ENCODE results near the gene RASA2. TPM values are rescaled to one million over a fixed set of nuclear protein-coding genes. Genes with fewer than 3 reads are reported as not detected.

Gene RASA2
- total and polyA plus RNA-seq, 10 of the 15 experiments (the other 5 are each of a cell fraction or from before 2014, with no cell fraction given), result 1.9 to 9.4 (median 7.2) TPM

- intact Hi-C loops (cut with micrococcal nuclease; ENCODE audit: unreplicated experiment), result loop anchor here (5.0 kb wide), 1 partner anchor 40 kb away; no protein-coding TSS in a partner anchor
These were observed 44.4 kb upstream of the RASA2 start for GRCh38 chr3:141442446-141442845.

More at GRCh38 chr3:141442446-141442845, 44.4 kb upstream of the RASA2 start:
- CTCF ChIA-PET, result interaction anchor here (0.7 to 5.4 kb wide), 28 partner anchors 8 to 140 kb away, joined by 3 to 97 read pairs (median 9); no protein-coding TSS in a partner anchor
- in situ Hi-C loops (cut with MboI), result loop anchor here (5.0 kb wide), 1 partner anchor 75 kb away; the partner anchor contains the start of gene ZBTB38
- Histone ChIP-seq H3K4me2 (ENCODE audit: control insufficient read depth, insufficient read depth) (no peak overlapping the region), H3K4me1 (ENCODE audit: control insufficient read depth, insufficient read depth, low read length) (peaks cover 31% of the 10 kb centered on the region), H4K20me1 (ENCODE audit: control insufficient read depth, insufficient read depth) (no peaks in the 10 kb centered on the region), H3K79me2 (ENCODE audit: control insufficient read depth, insufficient read depth, low read length) (peaks cover 34% of the 10 kb centered on the region), H3K9ac (ENCODE audit: control insufficient read depth, insufficient read depth, low read length) (no peak overlapping the region), H3K27ac (ENCODE audit: control insufficient read depth, insufficient read depth) (no peak overlapping the region), H3K27me3 (replicated peaks in 1 of 2; ENCODE audit: control insufficient read depth in 2 of 2, insufficient read depth in 2 of 2, low read length in 1 of 2) (no peaks in the 10 kb centered on the region), H3K36me3 (ENCODE audit: control insufficient read depth in 2 of 2, insufficient read depth in 2 of 2, low read length in 1 of 2) (peaks cover 14 to 48% of the 10 kb centered on the region in 2 experiments), H3K4me3 (no peak overlapping the region), H3K9me3 (replicated peaks; ENCODE audit: control insufficient read depth, insufficient read depth, low read length) (no peaks in the 10 kb centered on the region), H2AFZ (ENCODE audit: control insufficient read depth, low read depth, low read length) (no peak overlapping the region)
- ATAC-seq, result no peak
- RAD21 ChIA-PET (ENCODE audit: unreplicated experiment), result interaction anchor here (0.6 to 8.3 kb wide), 25 partner anchors 8 to 437 kb away, joined by 3 to 85 read pairs (median 8); partner anchors contain the start of gene ZBTB38
- POLR2A ChIA-PET, result interaction anchor here (0.9 to 2.5 kb wide), 13 partner anchors 8 to 131 kb away, joined by 3 to 13 read pairs (median 4); no protein-coding TSS in a partner anchor
- WGBS (ENCODE audit: insufficient coverage, insufficient replicate concordance, low lambda C conversion rate, missing lambda C conversion rate), result 92% methylated on average over 10 of the region's 10 CpGs
- no peak for FAIRE-seq
- TF ChIP-seq ZNF592 (IDR thresholded peaks at IDR 0.05) (no peak), ATF2 (IDR thresholded peaks at IDR 0.05; ENCODE audit: low read length) (no peak), CEBPZ (IDR thresholded peaks at IDR 0.05; ENCODE audit: low read depth, low read length) (no peak), PAX5 (IDR thresholded peaks at IDR 0.05; ENCODE audit: borderline replicate concordance, low read depth, low read length) (no peak), MTA2 (IDR thresholded peaks at IDR 0.05; ENCODE audit: low read depth) (no peak), IRF5 (IDR thresholded peaks at IDR 0.05; ENCODE audit: borderline replicate concordance) (no peak), SRF (IDR thresholded peaks at IDR 0.05; ENCODE audit: low read depth in 2 of 2, low read length in 2 of 2) (no peak), EGR1 (IDR thresholded peaks at IDR 0.05; ENCODE audit: borderline replicate concordance in 1 of 2, low read depth in 2 of 2, low read length in 2 of 2) (no peak), MLLT1 (IDR thresholded peaks at IDR 0.05) (no peak), SMAD5 (IDR thresholded peaks at IDR 0.05; ENCODE audit: low read depth) (no peak)
- SMC1A ChIA-PET (ENCODE audit: uncharacterized antibody, unreplicated experiment), result interaction anchor here (1.0 to 12.0 kb wide), 18 partner anchors 8 to 133 kb away, joined by 3 to 209 read pairs (median 22); partner anchors contain the start of gene ZBTB38
- DNase-seq (ENCODE audit: low read depth, low spot score), result no peak
- no TSS peak for BruUV-seq (replicated peaks)

All from GM12878 (cell line).